Astrocyte (in vitro differentiated cells and primary cell): ENCODE results near the gene FAXC. TPM values are rescaled to one million over a fixed set of nuclear protein-coding genes. Genes with fewer than 3 reads are reported as not detected.

Experiments
- DNase-seq: peaks from one replicate; pipeline ENCODE4 v3.0.0-alpha.2; 2010; ENCODE audit warnings: low read depth
- FAIRE-seq: peaks from 2 replicates; lab custom pipeline; 2011; peaks lifted over from hg19 to GRCh38; lab: Jason Lieb, UNC
- H2AFZ ChIP-seq: 2 replicates; pipeline ENCODE4 v1.6.0; 2012; ENCODE audit warnings: low read depth, low read length, inconsistent platforms
- H3K27ac ChIP-seq: 2 replicates; pipeline ENCODE4 v1.5.1; 2011; ENCODE audit warnings: low read depth, low read length, inconsistent platforms
- H3K27me3 ChIP-seq: 2 replicates; pipeline ENCODE4 v1.6.0; 2011; ENCODE audit warnings: low read length, inconsistent platforms; ENCODE audit not compliant: insufficient read depth
- H3K36me3 ChIP-seq: 2 replicates; pipeline ENCODE4 v1.5.1; 2011; ENCODE audit warnings: low read length, inconsistent platforms; ENCODE audit not compliant: insufficient read depth
- H3K4me1 ChIP-seq: 2 replicates; pipeline ENCODE4 v1.5.1; 2011; ENCODE audit warnings: low read length, inconsistent platforms; ENCODE audit not compliant: insufficient read depth
- H3K4me2 ChIP-seq: 2 replicates; pipeline ENCODE4 v1.6.0; 2012; ENCODE audit warnings: low read length, inconsistent platforms
- H3K4me3 ChIP-seq: 2 replicates; pipeline ENCODE4 v1.5.1; 2011; ENCODE audit warnings: low read depth, mild to moderate bottlenecking, low read length, inconsistent platforms; ENCODE audit not compliant: insufficient read depth
- H3K79me2 ChIP-seq: 2 replicates; pipeline ENCODE4 v1.6.0; 2012; ENCODE audit warnings: mild to moderate bottlenecking, low read length, inconsistent platforms; ENCODE audit not compliant: insufficient read depth
- H3K9ac ChIP-seq: 2 replicates; pipeline ENCODE4 v1.6.0; 2012; ENCODE audit warnings: mild to moderate bottlenecking, low read length, inconsistent platforms
- H3K9me3 ChIP-seq: 2 replicates; pipeline ENCODE4 v1.5.1; 2012; ENCODE audit warnings: low read depth, mild to moderate bottlenecking, low read length, inconsistent platforms; ENCODE audit not compliant: insufficient read depth
- H4K20me1 ChIP-seq: 2 replicates; pipeline ENCODE4 v1.6.0; 2012; ENCODE audit warnings: low read length, inconsistent platforms; ENCODE audit not compliant: insufficient read depth
- H3K27ac Mint-ChIP-seq: one replicate; pipeline ENCODE4 v1.8.0; 2021; ENCODE audit warnings: mild to moderate bottlenecking, mixed read lengths; ENCODE audit not compliant: unreplicated experiment
- H3K27me3 Mint-ChIP-seq: one replicate; pipeline ENCODE4 v1.8.0; 2021; ENCODE audit warnings: low read depth, mixed read lengths; ENCODE audit not compliant: unreplicated experiment
- H3K36me3 Mint-ChIP-seq: one replicate; pipeline ENCODE4 v1.8.0; 2021; ENCODE audit warnings: low read depth, mixed read lengths; ENCODE audit not compliant: unreplicated experiment
- H3K4me1 Mint-ChIP-seq: one replicate; pipeline ENCODE4 v1.8.0; 2021; ENCODE audit warnings: low read depth, mixed read lengths; ENCODE audit not compliant: unreplicated experiment
- H3K4me3 Mint-ChIP-seq: one replicate; pipeline ENCODE4 v1.8.0; 2021; ENCODE audit warnings: mild to moderate bottlenecking, moderate library complexity, mixed read lengths; ENCODE audit not compliant: unreplicated experiment
- H3K9me3 Mint-ChIP-seq: one replicate; pipeline ENCODE4 v1.8.0; 2021; ENCODE audit warnings: mild to moderate bottlenecking, mixed read lengths; ENCODE audit not compliant: unreplicated experiment
- EZH2 ChIP-seq: IDR thresholded peaks from 2 replicates; pipeline ENCODE4 v1.6.1; 2012; ENCODE audit warnings: mild to moderate bottlenecking, low read length, inconsistent platforms; ENCODE audit not compliant: insufficient read depth
- total RNA-seq: library from RNA; stranded (reverse); gene quantifications from 2 replicates; pipeline ENCODE4 v1.2.1, GENCODE V29; 2021
- TF ChIP-seq, protein P1 (sequence below): IDR thresholded peaks from 2 replicates; pipeline ENCODE4 v1.5.1; 2011; ENCODE audit warnings: low read depth, mild to moderate bottlenecking, inconsistent platforms, low read length, moderate library complexity; ENCODE audit not compliant: insufficient read depth

FAXC gene
- total RNA-seq, 1 donor from 2014 or later: 9.9 TPM

DNA sequence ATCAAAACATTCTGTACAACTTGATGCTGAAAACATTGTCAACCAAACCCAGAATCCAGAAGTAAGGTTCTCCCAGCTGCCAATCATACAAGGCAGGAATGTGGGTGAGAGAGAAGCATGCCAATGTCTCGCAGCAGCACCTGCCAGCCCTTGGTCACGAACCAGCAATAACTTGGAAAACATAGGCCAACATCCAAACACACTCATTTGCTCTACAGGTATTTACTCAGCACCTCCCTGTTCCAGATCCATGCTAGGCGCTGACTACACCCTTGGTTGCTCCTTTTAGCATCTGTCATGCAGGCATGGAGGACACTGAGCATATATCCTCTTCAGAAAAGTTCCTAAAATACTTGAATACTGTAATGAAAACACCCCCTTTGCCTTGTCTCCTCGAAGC, 63.6 kb downstream of the FAXC start:
- Histone ChIP-seq H3K27ac (no peak overlapping the region), H3K4me3 (no peak overlapping the region), H4K20me1 (no peaks in the 10 kb centered on the region), H3K9me3 (no peaks in the 10 kb centered on the region), H2AFZ (no peak overlapping the region), H3K4me1 (no peaks in the 10 kb centered on the region), H3K79me2 (no peaks in the 10 kb centered on the region), H3K9ac (no peak overlapping the region), H3K36me3 (no peaks in the 10 kb centered on the region), H3K27me3 (no peaks in the 10 kb centered on the region), H3K4me2 (no peak overlapping the region)
- TF ChIP-seq EZH2: no peak
- TF ChIP-seq, protein P1, sequence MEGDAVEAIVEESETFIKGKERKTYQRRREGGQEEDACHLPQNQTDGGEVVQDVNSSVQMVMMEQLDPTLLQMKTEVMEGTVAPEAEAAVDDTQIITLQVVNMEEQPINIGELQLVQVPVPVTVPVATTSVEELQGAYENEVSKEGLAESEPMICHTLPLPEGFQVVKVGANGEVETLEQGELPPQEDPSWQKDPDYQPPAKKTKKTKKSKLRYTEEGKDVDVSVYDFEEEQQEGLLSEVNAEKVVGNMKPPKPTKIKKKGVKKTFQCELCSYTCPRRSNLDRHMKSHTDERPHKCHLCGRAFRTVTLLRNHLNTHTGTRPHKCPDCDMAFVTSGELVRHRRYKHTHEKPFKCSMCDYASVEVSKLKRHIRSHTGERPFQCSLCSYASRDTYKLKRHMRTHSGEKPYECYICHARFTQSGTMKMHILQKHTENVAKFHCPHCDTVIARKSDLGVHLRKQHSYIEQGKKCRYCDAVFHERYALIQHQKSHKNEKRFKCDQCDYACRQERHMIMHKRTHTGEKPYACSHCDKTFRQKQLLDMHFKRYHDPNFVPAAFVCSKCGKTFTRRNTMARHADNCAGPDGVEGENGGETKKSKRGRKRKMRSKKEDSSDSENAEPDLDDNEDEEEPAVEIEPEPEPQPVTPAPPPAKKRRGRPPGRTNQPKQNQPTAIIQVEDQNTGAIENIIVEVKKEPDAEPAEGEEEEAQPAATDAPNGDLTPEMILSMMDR: no peak
- no peak overlapping the region for H3K27ac Mint-ChIP-seq
- H3K4me3 Mint-ChIP-seq: no peak overlapping the region
- DNase-seq (no peak), FAIRE-seq (no peak)
- peaks cover 2% of the 10 kb centered on the region for H3K36me3 Mint-ChIP-seq
- no peaks in the 10 kb centered on the region for H3K4me1 Mint-ChIP-seq
- no peaks in the 10 kb centered on the region for H3K27me3 Mint-ChIP-seq
- H3K9me3 Mint-ChIP-seq: no peaks in the 10 kb centered on the region

DNA sequence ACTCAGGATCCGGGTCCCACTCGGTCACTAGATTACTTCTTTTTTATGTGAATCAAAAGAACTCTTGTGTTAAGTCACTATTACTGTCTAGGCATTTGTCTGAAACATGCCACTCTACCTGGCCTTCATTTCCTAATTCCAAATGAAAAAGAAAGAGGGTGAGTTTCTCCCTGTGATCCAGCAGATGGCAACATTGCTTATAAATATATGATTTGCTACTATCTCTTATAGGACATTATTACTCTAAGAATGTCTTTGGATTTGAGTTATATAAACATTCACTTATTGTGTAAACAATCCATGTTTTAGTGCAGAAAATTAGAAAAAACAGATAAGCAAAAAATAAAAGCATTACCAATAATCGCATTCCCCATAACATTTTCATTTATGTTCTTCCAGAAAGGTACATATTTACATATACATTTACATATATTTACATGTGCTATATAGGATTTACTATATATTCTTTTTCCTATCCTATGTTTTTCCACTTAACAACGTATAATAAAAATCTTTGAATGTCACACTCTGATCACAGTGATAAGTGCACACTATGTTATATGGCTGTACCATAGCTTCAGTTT, 66.9 kb downstream of the FAXC start:
- Histone ChIP-seq H3K27ac (no peak overlapping the region), H3K36me3 (peaks cover 3% of the 10 kb centered on the region), H3K4me3 (no peak overlapping the region), H2AFZ (no peak overlapping the region), H3K79me2 (no peaks in the 10 kb centered on the region), H3K4me1 (no peaks in the 10 kb centered on the region), H3K4me2 (no peak overlapping the region), H3K27me3 (no peaks in the 10 kb centered on the region), H4K20me1 (no peaks in the 10 kb centered on the region), H3K9me3 (no peaks in the 10 kb centered on the region), H3K9ac (no peak overlapping the region)
- no peak for TF ChIP-seq EZH2
- TF ChIP-seq, protein P1: peak; percentile 46
- Mint-ChIP-seq H3K27ac (no peak overlapping the region), H3K4me3 (no peak overlapping the region), H3K36me3 (peaks cover 7% of the 10 kb centered on the region), H3K27me3 (no peaks in the 10 kb centered on the region), H3K9me3 (no peaks in the 10 kb centered on the region), H3K4me1 (no peaks in the 10 kb centered on the region)
- FAIRE-seq (peak; percentile 45), DNase-seq (peak; percentile 18)

DNA sequence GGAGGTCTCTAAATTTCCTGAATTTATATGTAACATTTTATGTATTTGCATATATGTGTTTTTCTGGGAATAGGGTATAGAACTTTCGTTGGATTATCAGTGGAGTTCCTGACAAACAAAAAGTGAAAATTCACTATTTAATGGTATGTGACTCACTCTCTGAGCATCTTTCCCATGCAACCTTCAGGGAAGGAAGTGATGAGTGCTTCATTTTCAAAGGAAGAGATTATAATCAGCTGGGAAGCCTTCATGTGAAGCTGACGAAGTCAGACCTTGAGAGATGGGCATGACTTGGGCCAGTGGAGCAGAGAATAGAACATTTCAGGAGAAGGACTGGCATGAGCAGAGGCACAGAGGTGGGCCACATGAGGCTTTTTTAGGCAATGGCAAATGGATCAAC, 72.7 kb downstream of the FAXC start:
- TF ChIP-seq, protein P1: no peak
- no peaks in the 10 kb centered on the region for H3K9me3 ChIP-seq
- H3K4me1 Mint-ChIP-seq: peaks cover 10% of the 10 kb centered on the region
- H3K4me3 Mint-ChIP-seq: no peak overlapping the region
- H3K36me3 ChIP-seq: peaks cover 3% of the 10 kb centered on the region
- no peaks in the 10 kb centered on the region for H3K27me3 ChIP-seq
- peaks cover 7% of the 10 kb centered on the region for H3K36me3 Mint-ChIP-seq
- DNase-seq (peak; percentile 6), FAIRE-seq (no peak)
- no peak overlapping the region for H2AFZ ChIP-seq
- H3K27ac Mint-ChIP-seq: no peak overlapping the region
- H3K79me2 ChIP-seq: no peaks in the 10 kb centered on the region
- H3K9me3 Mint-ChIP-seq: no peaks in the 10 kb centered on the region
- no peaks in the 10 kb centered on the region for H3K4me1 ChIP-seq
- H3K9ac ChIP-seq: no peak overlapping the region
- no peaks in the 10 kb centered on the region for H4K20me1 ChIP-seq
- no peak overlapping the region for H3K4me2 ChIP-seq
- H3K4me3 ChIP-seq: no peak overlapping the region
- no peaks in the 10 kb centered on the region for H3K27me3 Mint-ChIP-seq
- H3K27ac ChIP-seq: no peak overlapping the region
